K562 (cell line): ENCODE data around the gene UVRAG.

Experiments used
- CREM ChIP-seq: IDR thresholded peaks from 2 replicates; pipeline ENCODE4 v1.6.1; 2014; ENCODE audit warnings: antibody characterized with exemption, low read depth
- CTCF ChIP-seq, 3 experiments: IDR thresholded peaks in 2 of 3; conservative IDR thresholded peaks in 1 of 3; 2 replicates each; pipeline ENCODE4 v1.5.1; 2011 to 2012; ENCODE audit warnings: low read length in 3 of 3, mild to moderate bottlenecking in 3 of 3, control low read depth in 2 of 3, improper control_type of control experiment in 1 of 3, inconsistent platforms in 1 of 3, low read depth in 1 of 3, mixed read lengths in 1 of 3, moderate library complexity in 1 of 3; ENCODE audit not compliant: insufficient read depth in 2 of 3
- DNMT1 ChIP-seq: fragments of 450-650 bp; IDR thresholded peaks from 2 replicates; pipeline ENCODE4 v1.6.1; 2016; ENCODE audit warnings: antibody characterized with exemption, mild to moderate bottlenecking
- ETV6 ChIP-seq, 3 experiments: fragments of 150-350 bp in 1 of 3; sonication (generic) in 1 of 3; formaldehyde crosslinking in 1 of 3; IDR thresholded peaks; 2 replicates each; pipeline versions ENCODE4 v1.6.1 to v1.8.0; 2014 to 2022; ENCODE audit warnings: borderline replicate concordance in 2 of 3, low read depth in 2 of 3, antibody characterized with exemption in 1 of 3, low read length in 1 of 3, mild to moderate bottlenecking in 1 of 3, missing genetic modification reagents in 1 of 3
- NFATC3 ChIP-seq: fragments of 450-650 bp; IDR thresholded peaks from 2 replicates; pipeline ENCODE4 v1.6.1; 2017; ENCODE audit warnings: mild to moderate bottlenecking
- RB1 ChIP-seq: fragments of 450-650 bp; IDR thresholded peaks from 2 replicates; pipeline ENCODE4 v1.6.1; 2017; ENCODE audit warnings: low read depth, mild to moderate bottlenecking
- ZNF274 ChIP-seq: IDR thresholded peaks from 2 replicates; pipeline ENCODE4 v1.6.1; 2011; ENCODE audit warnings: low read depth, mild to moderate bottlenecking, low read length, moderate library complexity, borderline replicate concordance
- ZNF785 ChIP-seq: fragments of 250-450 bp; sonication (Bioruptor Pico); IDR thresholded peaks from 2 replicates; pipeline ENCODE4 v1.4.0; 2020; ENCODE audit warnings: mild to moderate bottlenecking
- ZSCAN32 ChIP-seq: fragments of 450-650 bp; formaldehyde crosslinking; IDR thresholded peaks from 2 replicates; pipeline ENCODE4 v1.4.0; 2020; ENCODE audit warnings: mild to moderate bottlenecking, moderate library complexity
- TF ChIP-seq, protein P1 (sequence below): fragments of 250-450 bp; sonication (Bioruptor Pico); IDR thresholded peaks from 2 replicates; pipeline ENCODE4 v1.5.0; 2022; ENCODE audit warnings: mild to moderate bottlenecking
- TF ChIP-seq, protein P2 (sequence below): fragments of 250-450 bp; sonication (Bioruptor Pico); IDR thresholded peaks from 2 replicates; pipeline ENCODE4 v1.8.0; 2021; ENCODE audit warnings: moderate library complexity, mild to moderate bottlenecking, inconsistent platforms

GRCh38 chr11:75811485-75811884, 3.5 kb upstream of the UVRAG start:
- TF ChIP-seq ZNF785 = no peak
- TF ChIP-seq, protein P1, sequence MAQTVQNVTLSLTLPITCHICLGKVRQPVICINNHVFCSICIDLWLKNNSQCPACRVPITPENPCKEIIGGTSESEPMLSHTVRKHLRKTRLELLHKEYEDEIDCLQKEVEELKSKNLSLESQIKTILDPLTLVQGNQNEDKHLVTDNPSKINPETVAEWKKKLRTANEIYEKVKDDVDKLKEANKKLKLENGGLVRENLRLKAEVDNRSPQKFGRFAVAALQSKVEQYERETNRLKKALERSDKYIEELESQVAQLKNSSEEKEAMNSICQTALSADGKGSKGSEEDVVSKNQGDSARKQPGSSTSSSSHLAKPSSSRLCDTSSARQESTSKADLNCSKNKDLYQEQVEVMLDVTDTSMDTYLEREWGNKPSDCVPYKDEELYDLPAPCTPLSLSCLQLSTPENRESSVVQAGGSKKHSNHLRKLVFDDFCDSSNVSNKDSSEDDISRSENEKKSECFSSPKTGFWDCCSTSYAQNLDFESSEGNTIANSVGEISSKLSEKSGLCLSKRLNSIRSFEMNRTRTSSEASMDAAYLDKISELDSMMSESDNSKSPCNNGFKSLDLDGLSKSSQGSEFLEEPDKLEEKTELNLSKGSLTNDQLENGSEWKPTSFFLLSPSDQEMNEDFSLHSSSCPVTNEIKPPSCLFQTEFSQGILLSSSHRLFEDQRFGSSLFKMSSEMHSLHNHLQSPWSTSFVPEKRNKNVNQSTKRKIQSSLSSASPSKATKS (CRISPR knock-in tag) = no peak
- TF ChIP-seq ETV6 (IDR thresholded peaks at IDR 0.05; ENCODE audit: borderline replicate concordance in 1 of 2, low read depth in 2 of 2, low read length in 1 of 2) = no peak
- no peak for TF ChIP-seq ETV6 (CRISPR knock-in tag; IDR thresholded peaks at IDR 0.05; ENCODE audit: borderline replicate concordance)
- TF ChIP-seq ZNF274 = no peak
- TF ChIP-seq DNMT1 = no peak
- TF ChIP-seq, protein P2, sequence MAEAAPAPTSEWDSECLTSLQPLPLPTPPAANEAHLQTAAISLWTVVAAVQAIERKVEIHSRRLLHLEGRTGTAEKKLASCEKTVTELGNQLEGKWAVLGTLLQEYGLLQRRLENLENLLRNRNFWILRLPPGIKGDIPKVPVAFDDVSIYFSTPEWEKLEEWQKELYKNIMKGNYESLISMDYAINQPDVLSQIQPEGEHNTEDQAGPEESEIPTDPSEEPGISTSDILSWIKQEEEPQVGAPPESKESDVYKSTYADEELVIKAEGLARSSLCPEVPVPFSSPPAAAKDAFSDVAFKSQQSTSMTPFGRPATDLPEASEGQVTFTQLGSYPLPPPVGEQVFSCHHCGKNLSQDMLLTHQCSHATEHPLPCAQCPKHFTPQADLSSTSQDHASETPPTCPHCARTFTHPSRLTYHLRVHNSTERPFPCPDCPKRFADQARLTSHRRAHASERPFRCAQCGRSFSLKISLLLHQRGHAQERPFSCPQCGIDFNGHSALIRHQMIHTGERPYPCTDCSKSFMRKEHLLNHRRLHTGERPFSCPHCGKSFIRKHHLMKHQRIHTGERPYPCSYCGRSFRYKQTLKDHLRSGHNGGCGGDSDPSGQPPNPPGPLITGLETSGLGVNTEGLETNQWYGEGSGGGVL (CRISPR knock-in tag) = no peak
- no peak for TF ChIP-seq RB1
- TF ChIP-seq CTCF (IDR thresholded peaks at IDR 0.05 in 2 of 3, conservative IDR thresholded peaks at IDR 0.05 in 1 of 3; ENCODE audit: insufficient read depth in 2 of 3, low read depth in 1 of 3, low read length in 3 of 3) = no peak
- TF ChIP-seq NFATC3 = no peak
- TF ChIP-seq CREM = no peak
- no peak for TF ChIP-seq ZSCAN32 (CRISPR knock-in tag)
